ENCODE measurements around the gene NKX2-4. TPM values are rescaled to one million over a fixed set of nuclear protein-coding genes. Genes with fewer than 3 reads are reported as not detected.

The NKX2-4 gene
- total RNA-seq, 1 donor from 2014 or later: not detected

- H3K27me3 Mint-ChIP-seq (ENCODE audit: unreplicated experiment): peaks cover 78% of the 10 kb centered on the region
- no peak for TF ChIP-seq CTCF (IDR thresholded peaks at IDR 0.05)
- no peak overlapping the region for H3K27ac Mint-ChIP-seq (ENCODE audit: unreplicated experiment)
- no peak overlapping the region for H3K4me3 Mint-ChIP-seq (ENCODE audit: unreplicated experiment)
- H3K36me3 Mint-ChIP-seq (ENCODE audit: unreplicated experiment): peaks cover 4% of the 10 kb centered on the region
- H3K9me3 Mint-ChIP-seq (ENCODE audit: unreplicated experiment): no peaks in the 10 kb centered on the region
- peaks cover 9% of the 10 kb centered on the region for H3K4me1 Mint-ChIP-seq (ENCODE audit: unreplicated experiment)
- no peak for DNase-seq (ENCODE audit: extremely low spot score, unreplicated experiment)
Measured at GRCh38 chr20:21396599-21397340, 556 bp downstream of the NKX2-4 start.

- no peak for TF ChIP-seq CTCF (IDR thresholded peaks at IDR 0.05)
- no peaks in the 10 kb centered on the region for H3K9me3 Mint-ChIP-seq (ENCODE audit: unreplicated experiment)
- peaks cover 13% of the 10 kb centered on the region for H3K4me1 Mint-ChIP-seq (ENCODE audit: unreplicated experiment)
- no peak overlapping the region for H3K4me3 Mint-ChIP-seq (ENCODE audit: unreplicated experiment)
- no peak overlapping the region for H3K27ac Mint-ChIP-seq (ENCODE audit: unreplicated experiment)
- DNase-seq (ENCODE audit: extremely low spot score, unreplicated experiment): no peak
- H3K27me3 Mint-ChIP-seq (ENCODE audit: unreplicated experiment): peaks cover 77% of the 10 kb centered on the region
- H3K36me3 Mint-ChIP-seq (ENCODE audit: unreplicated experiment): peaks cover 8% of the 10 kb centered on the region
Measured at GRCh38 chr20:21395666-21396598, 1.4 kb downstream of the NKX2-4 start.

- Mint-ChIP-seq H3K27me3 (ENCODE audit: unreplicated experiment) (peaks cover 77% of the 10 kb centered on the region), H3K36me3 (ENCODE audit: unreplicated experiment) (peaks cover 16% of the 10 kb centered on the region), H3K27ac (ENCODE audit: unreplicated experiment) (no peak overlapping the region), H3K4me3 (ENCODE audit: unreplicated experiment) (no peak overlapping the region), H3K4me1 (ENCODE audit: unreplicated experiment) (peaks cover 13% of the 10 kb centered on the region), H3K9me3 (ENCODE audit: unreplicated experiment) (no peaks in the 10 kb centered on the region)
- DNase-seq (ENCODE audit: extremely low spot score, unreplicated experiment): no peak
- no peak for TF ChIP-seq CTCF (IDR thresholded peaks at IDR 0.05)
Measured at GRCh38 chr20:21395051-21395665, 2.2 kb downstream of the NKX2-4 start.

- Mint-ChIP-seq H3K4me1 (ENCODE audit: unreplicated experiment) (peaks cover 13% of the 10 kb centered on the region), H3K27me3 (ENCODE audit: unreplicated experiment) (peaks cover 74% of the 10 kb centered on the region), H3K36me3 (ENCODE audit: unreplicated experiment) (peaks cover 21% of the 10 kb centered on the region), H3K27ac (ENCODE audit: unreplicated experiment) (no peak overlapping the region), H3K9me3 (ENCODE audit: unreplicated experiment) (no peaks in the 10 kb centered on the region), H3K4me3 (ENCODE audit: unreplicated experiment) (no peak overlapping the region)
- TF ChIP-seq CTCF (IDR thresholded peaks at IDR 0.05): no peak
- no peak for DNase-seq (ENCODE audit: extremely low spot score, unreplicated experiment)
Measured at GRCh38 chr20:21394551-21394950, 2.8 kb downstream of the NKX2-4 start.
